ENCODE measurements around the gene FBXO8.
A peak's percentile ranks its signal among the peaks of the same experiment; 100 is the strongest.

Gene FBXO8

GRCh38 chr4:174217273-174218126, 66.0 kb downstream of the FBXO8 start (continued):
- TF ChIP-seq ZNF548 (tag by site-specific recombination; IDR thresholded peaks at IDR 0.05) = no peak
- TF ChIP-seq YY2 (tag by site-specific recombination; IDR thresholded peaks at IDR 0.05) = no peak
- TF ChIP-seq ZNF488 (tag by site-specific recombination; IDR thresholded peaks at IDR 0.05) = no peak
- peak; percentile 50; the same call in 1 of the 2 replicates for TF ChIP-seq ZFHX2 (tag by site-specific recombination; conservative IDR thresholded peaks at IDR 0.05)
- TF ChIP-seq PRDM10 (tag by site-specific recombination; IDR thresholded peaks at IDR 0.05) = peak; percentile 65; the same call in 1 of the 2 replicates

- Histone ChIP-seq H3K4me1 (ENCODE audit: control insufficient read depth, insufficient read depth, low read length) (no peaks in the 10 kb centered on the region), H3K27ac (ENCODE audit: extremely low read depth, low read depth, low read length) (no peak overlapping the region), H3K36me3 (ENCODE audit: control insufficient read depth in 2 of 2, insufficient read depth in 1 of 2, low read length in 2 of 2) (no peaks in the 10 kb centered on the region), H3K9me3 (ENCODE audit: control insufficient read depth, insufficient read depth, low read depth, low read length) (no peaks in the 10 kb centered on the region), H3K4me3 (ENCODE audit: low read depth, low read length) (no peak overlapping the region)
- TF ChIP-seq HOXC10 (CRISPR knock-in tag; IDR thresholded peaks at IDR 0.05) (no peak), ZFP41 (tag by site-specific recombination; IDR thresholded peaks at IDR 0.05; ENCODE audit: borderline replicate concordance) (no peak), ZSCAN18 (tag by site-specific recombination; IDR thresholded peaks at IDR 0.05) (no peak), WT1 (tag by site-specific recombination; IDR thresholded peaks at IDR 0.05) (no peak), ZNF704 (tag by site-specific recombination; IDR thresholded peaks at IDR 0.05) (no peak), ZNF791 (tag by site-specific recombination; IDR thresholded peaks at IDR 0.05) (no peak), ZNF302 (tag by site-specific recombination; IDR thresholded peaks at IDR 0.05; ENCODE audit: low read depth) (no peak), ZFHX2 (tag by site-specific recombination; conservative IDR thresholded peaks at IDR 0.05) (no peak), ZNF776 (tag by site-specific recombination; IDR thresholded peaks at IDR 0.05; ENCODE audit: borderline replicate concordance) (no peak), KLF7 (tag by site-specific recombination; IDR thresholded peaks at IDR 0.05; ENCODE audit: borderline replicate concordance) (no peak), ZEB2 (tag by site-specific recombination; IDR thresholded peaks at IDR 0.05) (no peak), SALL2 (tag by site-specific recombination; IDR thresholded peaks at IDR 0.05; ENCODE audit: borderline replicate concordance) (no peak), ZNF433 (tag by site-specific recombination; IDR thresholded peaks at IDR 0.05; ENCODE audit: low read depth) (no peak), ZBTB20 (tag by site-specific recombination; IDR thresholded peaks at IDR 0.05) (no peak), SP2 (tag by site-specific recombination; IDR thresholded peaks at IDR 0.05) (no peak), ZNF664 (tag by site-specific recombination; IDR thresholded peaks at IDR 0.05) (no peak)
- TF ChIP-seq, protein P1, sequence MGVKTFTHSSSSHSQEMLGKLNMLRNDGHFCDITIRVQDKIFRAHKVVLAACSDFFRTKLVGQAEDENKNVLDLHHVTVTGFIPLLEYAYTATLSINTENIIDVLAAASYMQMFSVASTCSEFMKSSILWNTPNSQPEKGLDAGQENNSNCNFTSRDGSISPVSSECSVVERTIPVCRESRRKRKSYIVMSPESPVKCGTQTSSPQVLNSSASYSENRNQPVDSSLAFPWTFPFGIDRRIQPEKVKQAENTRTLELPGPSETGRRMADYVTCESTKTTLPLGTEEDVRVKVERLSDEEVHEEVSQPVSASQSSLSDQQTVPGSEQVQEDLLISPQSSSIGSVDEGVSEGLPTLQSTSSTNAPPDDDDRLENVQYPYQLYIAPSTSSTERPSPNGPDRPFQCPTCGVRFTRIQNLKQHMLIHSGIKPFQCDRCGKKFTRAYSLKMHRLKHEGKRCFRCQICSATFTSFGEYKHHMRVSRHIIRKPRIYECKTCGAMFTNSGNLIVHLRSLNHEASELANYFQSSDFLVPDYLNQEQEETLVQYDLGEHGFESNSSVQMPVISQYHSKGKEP (tag by site-specific recombination; IDR thresholded peaks at IDR 0.05) = no peak
- TF ChIP-seq, protein P2, sequence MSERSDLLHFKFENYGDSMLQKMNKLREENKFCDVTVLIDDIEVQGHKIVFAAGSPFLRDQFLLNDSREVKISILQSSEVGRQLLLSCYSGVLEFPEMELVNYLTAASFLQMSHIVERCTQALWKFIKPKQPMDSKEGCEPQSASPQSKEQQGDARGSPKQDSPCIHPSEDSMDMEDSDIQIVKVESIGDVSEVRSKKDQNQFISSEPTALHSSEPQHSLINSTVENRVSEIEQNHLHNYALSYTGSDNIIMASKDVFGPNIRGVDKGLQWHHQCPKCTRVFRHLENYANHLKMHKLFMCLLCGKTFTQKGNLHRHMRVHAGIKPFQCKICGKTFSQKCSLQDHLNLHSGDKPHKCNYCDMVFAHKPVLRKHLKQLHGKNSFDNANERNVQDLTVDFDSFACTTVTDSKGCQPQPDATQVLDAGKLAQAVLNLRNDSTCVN (tag by site-specific recombination; optimal IDR thresholded peaks at IDR 0.05) = no peak
- CTCF ChIA-PET = interaction anchor here (0.7 to 0.8 kb wide), 2 partner anchors 13 to 102 kb away, joined by 4 to 6 read pairs; no protein-coding TSS in a partner anchor
- POLR2A ChIA-PET = no interaction called here
Observed at GRCh38 chr4:174216799-174217272, 66.6 kb downstream of the FBXO8 start.

Data from HEK293 (cell line).